Hindlimb muscle (tissue), 1 donor: Measurements from ENCODE around the gene DECR2. TPM values are rescaled to one million over a fixed set of nuclear protein-coding genes. Genes with fewer than 3 reads are reported as not detected.

Experiments used
- DNase-seq: peaks from one replicate; pipeline ENCODE4 v3.0.0-alpha.2; 2013
- polyA plus RNA-seq: library from polyadenylated mRNA; unstranded; fragments of 120-200 nt; gene quantifications from one replicate; pipeline ENCODE4 v1.2.1, GENCODE V29; 2013; ENCODE audit not compliant: insufficient read length

Gene DECR2
- polyA plus RNA-seq, 1 donor, result 13.7 TPM

GRCh38 chr16:450785-451512 lies 49.3 kb downstream of the DECR2 start:
- DNase-seq, result no peak

- no peak for DNase-seq
Measured at GRCh38 chr16:454397-454940, 52.8 kb downstream of the DECR2 start.

DNA sequence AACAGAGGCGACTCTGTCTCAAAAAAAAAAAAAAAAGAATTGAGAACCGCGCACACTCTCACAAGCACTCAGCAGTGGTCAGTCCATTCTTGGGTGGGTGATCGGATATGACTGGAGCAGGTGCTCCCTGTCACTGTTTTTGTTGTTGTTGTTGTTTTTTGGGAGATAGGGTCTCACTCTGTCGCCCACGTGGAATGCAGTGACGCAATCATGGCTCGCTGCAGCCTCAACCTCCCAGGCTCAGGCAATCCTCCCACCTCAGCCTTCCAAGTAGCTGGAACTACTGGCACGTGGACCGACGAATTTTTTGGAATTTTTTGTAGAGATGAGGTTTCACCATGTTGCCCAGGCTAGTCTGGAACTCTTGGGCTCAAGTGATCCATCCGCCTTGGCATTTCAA lies 53.8 kb downstream of the DECR2 start:
- DNase-seq, result no peak

DNA sequence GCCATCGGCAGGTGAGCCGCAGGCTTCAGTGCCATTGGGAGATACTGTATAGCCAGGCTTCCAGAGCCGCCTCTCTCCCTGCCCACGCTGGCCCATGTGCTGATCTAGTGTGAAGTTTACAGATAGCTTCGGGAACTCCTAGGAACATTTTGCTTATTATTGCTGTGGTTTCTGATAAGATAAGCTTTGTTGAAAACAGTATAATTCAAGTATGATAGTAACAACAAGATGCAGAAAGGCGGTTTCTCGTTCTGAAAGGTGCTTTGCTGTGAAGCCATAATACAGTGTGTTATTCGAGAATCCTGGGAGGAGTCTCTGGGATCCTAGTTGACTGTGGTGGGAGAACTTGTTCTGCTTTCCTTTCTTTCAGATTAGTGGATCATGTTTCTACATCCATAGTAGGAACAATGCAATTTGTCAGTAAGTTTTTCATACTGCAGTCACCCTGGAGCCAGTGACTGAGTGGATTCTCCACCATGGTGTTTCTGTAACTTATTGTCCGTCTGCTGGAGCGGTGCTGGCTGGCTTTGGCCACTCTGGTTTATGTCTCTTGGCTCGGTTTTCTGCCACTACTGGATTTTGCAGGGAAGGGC lies 55.3 kb downstream of the DECR2 start:
- peak; percentile 40 for DNase-seq

DNA sequence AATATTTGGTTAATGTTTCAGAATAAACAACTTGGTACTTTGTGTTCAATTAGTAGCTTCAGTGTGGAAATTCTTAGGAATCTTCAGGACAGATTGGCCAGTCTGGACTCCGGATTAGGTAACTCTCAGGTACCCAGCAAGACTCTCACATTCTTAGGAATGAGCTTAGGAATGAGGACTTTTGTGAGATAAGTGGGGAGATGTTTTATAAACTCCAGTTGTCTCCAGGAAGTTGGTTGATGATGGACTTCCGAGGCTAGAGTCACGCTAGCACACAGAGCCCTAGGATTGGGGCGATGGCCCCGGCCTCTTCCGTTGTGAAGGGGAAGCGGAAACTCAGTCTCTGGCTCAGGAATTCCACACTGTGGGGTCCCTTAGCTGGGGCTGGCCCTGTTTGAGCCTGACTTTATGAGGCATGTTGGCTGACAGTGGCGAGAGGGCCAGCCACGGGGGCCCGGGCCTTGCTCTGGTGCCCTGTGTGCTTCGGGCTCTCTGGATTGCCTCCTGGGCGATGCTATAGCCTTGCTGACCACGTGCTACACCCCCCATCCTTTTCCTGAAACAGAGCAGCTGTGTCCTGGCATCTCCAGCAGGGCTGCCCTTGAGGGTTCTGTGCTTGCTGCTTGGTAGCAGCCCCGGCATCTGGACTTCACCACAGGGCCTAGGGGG lies 56.2 kb downstream of the DECR2 start:
- no peak for DNase-seq

GRCh38 chr16:459761-460160 lies 58.1 kb downstream of the DECR2 start:
- no peak for DNase-seq

- no peak for DNase-seq
Measured at GRCh38 chr16:460787-461186, 59.1 kb downstream of the DECR2 start.

Other genes starting within 250 kb of the DECR2 start
- gene HBZ, start 249.2 kb upstream of the DECR2 start, polyA plus RNA-seq, result 1.9 TPM
- gene HBM, start 235.9 kb upstream of the DECR2 start, polyA plus RNA-seq, result 9.6 TPM
- gene HBA2, start 229.0 kb upstream of the DECR2 start, polyA plus RNA-seq, result 1,686 TPM
- gene HBA1, start 225.2 kb upstream of the DECR2 start, polyA plus RNA-seq, result 1,043 TPM
- gene HBQ1, start 221.4 kb upstream of the DECR2 start, polyA plus RNA-seq, result 1.1 TPM
- 64.9 TPM for gene LUC7L, start 172.4 kb upstream of the DECR2 start, polyA plus RNA-seq
- gene FAM234A, start 167.1 kb upstream of the DECR2 start, polyA plus RNA-seq, result 44.0 TPM
- 1.6 TPM for gene RGS11, start 125.9 kb upstream of the DECR2 start, polyA plus RNA-seq
- gene ARHGDIG, start 121.3 kb upstream of the DECR2 start, polyA plus RNA-seq, result 0.92 TPM
- 0.77 TPM for gene PDIA2, start 118.7 kb upstream of the DECR2 start, polyA plus RNA-seq
- gene AXIN1, start 49.2 kb upstream of the DECR2 start, polyA plus RNA-seq, result 12.4 TPM
- 47.8 TPM for gene MRPL28, start 31.3 kb upstream of the DECR2 start, polyA plus RNA-seq
- gene PGAP6, start 19.9 kb upstream of the DECR2 start, polyA plus RNA-seq, result 29.0 TPM
- gene NME4, start 4.7 kb upstream of the DECR2 start, polyA plus RNA-seq, result 74.0 TPM
- gene RAB11FIP3, start 23.8 kb downstream of the DECR2 start, polyA plus RNA-seq, result 30.0 TPM
- 31.7 TPM for gene CAPN15, start 125.8 kb downstream of the DECR2 start, polyA plus RNA-seq
- 0.14 TPM for gene PRR35, start 158.5 kb downstream of the DECR2 start, polyA plus RNA-seq
- gene NHLRC4, start 165.1 kb downstream of the DECR2 start, polyA plus RNA-seq, result 1.4 TPM
- 21.3 TPM for gene PIGQ, start 168.1 kb downstream of the DECR2 start, polyA plus RNA-seq
- 15.4 TPM for gene RAB40C, start 188.2 kb downstream of the DECR2 start, polyA plus RNA-seq
- gene WFIKKN1, start 229.1 kb downstream of the DECR2 start, polyA plus RNA-seq, result 0.80 TPM
- gene METTL26, start 234.4 kb downstream of the DECR2 start, polyA plus RNA-seq, result 47.8 TPM
- 17.6 TPM for gene MCRIP2, start 239.9 kb downstream of the DECR2 start, polyA plus RNA-seq
- 16.9 TPM for gene WDR90, start 247.5 kb downstream of the DECR2 start, polyA plus RNA-seq